ENCODE measurements around the gene HIGD1A. TPM values are rescaled to one million over a fixed set of nuclear protein-coding genes. Genes with fewer than 3 reads are reported as not detected.

The HIGD1A gene
- total and polyA plus RNA-seq, 2 of the 8 experiments (the other 6 are each of a cell fraction or from before 2014, with no cell fraction given), result 67.3 to 95.4 TPM

- no peak overlapping the region for H3K4ac ChIP-seq (replicated peaks; ENCODE audit: insufficient read length, low read depth, low read length)
- H2AK5ac ChIP-seq (ENCODE audit: low read depth, low read length), result no peak overlapping the region
- no peak overlapping the region for H3K56ac ChIP-seq (replicated peaks; ENCODE audit: insufficient read length, low read depth, low read length)
- no peak overlapping the region for H3K4me3 ChIP-seq (ENCODE audit: extremely low read depth in 1 of 4, insufficient read depth in 2 of 4, low read depth in 3 of 4, low read length in 4 of 4)
- H2AFZ ChIP-seq (ENCODE audit: low read length), result no peak overlapping the region
- H3K79me2 ChIP-seq (ENCODE audit: control insufficient read depth in 1 of 2, insufficient read depth in 2 of 2, low read length in 2 of 2), result no peaks in the 10 kb centered on the region
- no peaks in the 10 kb centered on the region for H4K20me1 ChIP-seq (replicated peaks in 1 of 2; ENCODE audit: control insufficient read depth in 1 of 2, insufficient read depth in 2 of 2, low read length in 2 of 2)
- H2BK12ac ChIP-seq (ENCODE audit: low read depth, low read length), result no peak overlapping the region
- no peak overlapping the region for H4K5ac ChIP-seq (ENCODE audit: insufficient read length, low read depth, low read length)
- H3K27ac ChIP-seq (ENCODE audit: low read depth, low read length), result no peak overlapping the region
- H3K23ac ChIP-seq (ENCODE audit: insufficient read length), result no peak overlapping the region
- H4K8ac ChIP-seq (ENCODE audit: extremely low read depth, insufficient read depth, low read length), result no peak overlapping the region
- no peak overlapping the region for H3K14ac ChIP-seq (ENCODE audit: insufficient read length)
- no peak for TF ChIP-seq EP300 (IDR thresholded peaks at IDR 0.05; ENCODE audit: borderline replicate concordance in 1 of 2, low read depth in 2 of 2, low read length in 2 of 2)
- TF ChIP-seq CTBP2 (IDR thresholded peaks at IDR 0.05; ENCODE audit: borderline replicate concordance, insufficient read depth, insufficient read length, low read length), result no peak
- TF ChIP-seq POLR2AphosphoS5 (IDR thresholded peaks at IDR 0.05; ENCODE audit: low read depth, low read length), result no peak
- TF ChIP-seq CBX5 (IDR thresholded peaks at IDR 0.05; ENCODE audit: low read depth, low read length), result no peak
- no peak for TF ChIP-seq MAX (IDR thresholded peaks at IDR 0.05)
- TF ChIP-seq CREB1 (IDR thresholded peaks at IDR 0.05), result no peak
- TF ChIP-seq POU5F1 (IDR thresholded peaks at IDR 0.05; ENCODE audit: low read depth, low read length), result no peak
- TF ChIP-seq HDAC6 (IDR thresholded peaks at IDR 0.05; ENCODE audit: low read depth, low read length), result no peak
- TF ChIP-seq SP4 (IDR thresholded peaks at IDR 0.05; ENCODE audit: low read length), result no peak
- no peak for TF ChIP-seq KDM1A (IDR thresholded peaks at IDR 0.05; ENCODE audit: borderline replicate concordance, low read length)
- TF ChIP-seq USF2 (IDR thresholded peaks at IDR 0.05; ENCODE audit: low read length), result no peak
- TF ChIP-seq GTF2F1 (IDR thresholded peaks at IDR 0.05; ENCODE audit: borderline replicate concordance, low read depth, low read length), result no peak
- TF ChIP-seq PHF8 (conservative IDR thresholded peaks at IDR 0.05; ENCODE audit: low read depth, low read length), result no peak
- H3K27me3 ChIP-seq (replicated peaks in 1 of 4; ENCODE audit: control insufficient read depth in 3 of 4, extremely low read depth in 1 of 4, insufficient read depth in 3 of 4, low read length in 3 of 4), result no peaks in the 10 kb centered on the region
- FAIRE-seq, result no peak
- no peak overlapping the region for H2BK120ac ChIP-seq (replicated peaks; ENCODE audit: low read depth, low read length)
- POLR2A ChIA-PET (ENCODE audit: partially characterized antibody), result no interaction called here
- no peak overlapping the region for H3K4me2 ChIP-seq (ENCODE audit: insufficient read depth in 1 of 2, low read depth in 2 of 2, low read length in 2 of 2)
- DNase-seq (ENCODE audit: low read depth in 1 of 2, low spot score in 2 of 2), result no peak
- no peak overlapping the region for H3K18ac ChIP-seq (ENCODE audit: extremely low read depth, low read length)
- H3K79me1 ChIP-seq (ENCODE audit: low read depth, low read length), result no peaks in the 10 kb centered on the region
- H2BK20ac ChIP-seq (ENCODE audit: low read length), result no peak overlapping the region
- H2BK15ac ChIP-seq (ENCODE audit: low read length), result no peak overlapping the region
- CTCF ChIA-PET (ENCODE audit: partially characterized antibody), result interaction anchor here (0.9 to 3.4 kb wide), 6 partner anchors 9 to 88 kb away, joined by 3 to 34 read pairs (median 7); no protein-coding TSS in a partner anchor
- H3K4me1 ChIP-seq (replicated peaks in 1 of 4; ENCODE audit: control insufficient read depth in 3 of 4, insufficient read depth in 4 of 4, low read length in 3 of 4), result peaks cover 0 to 11% (median 4%) of the 10 kb centered on the region in 4 experiments; a peak in 6 of 7 replicates
- H3K9ac ChIP-seq (replicated peaks in 1 of 4; ENCODE audit: extremely low read depth in 1 of 4, low read depth in 3 of 4, low read length in 3 of 4), result no peak overlapping the region
- H3K23me2 ChIP-seq (ENCODE audit: low read depth, low read length), result no peaks in the 10 kb centered on the region
- no peak overlapping the region for H2BK5ac ChIP-seq (ENCODE audit: low read depth, low read length)
- H4K91ac ChIP-seq (replicated peaks; ENCODE audit: insufficient read length, low read length), result no peak overlapping the region
- no peaks in the 10 kb centered on the region for H3K36me3 ChIP-seq (ENCODE audit: control insufficient read depth in 2 of 4, insufficient read depth in 4 of 4, low read length in 3 of 4)
- H3K9me3 ChIP-seq (ENCODE audit: insufficient read depth in 2 of 2, low read depth in 1 of 2, low read length in 1 of 2), result no peaks in the 10 kb centered on the region
- WGBS, 2 experiments (ENCODE audit: extremely low coverage in 1 of 2, insufficient coverage in 1 of 2, insufficient read length in 1 of 2, insufficient replicate concordance in 2 of 2, low coverage in 1 of 2, low lambda C conversion rate in 2 of 2, missing lambda C conversion rate in 1 of 2), result 100% methylated on average over 1 of the region's 1 CpG; no CpG with 5 or more reads in 1 of the 2 experiments
Observed at GRCh38 chr3:42841332-42841731, 37.0 kb upstream of the HIGD1A start.

All from H1 (cell line).